HL-60/S4 treated with retinoic acid at 250 ng/mL for 4 days and 3 days (cell line): Measurements from ENCODE around the gene FOXP2.

Experiments
- in situ Hi-C: fragments of 300-500 bp; cut with MboI; formaldehyde crosslinking; loops from 2 replicates; pipeline ENCODE4 v1.7.0; 2022; ENCODE audit warnings: low sequenced_read_pairs

The FOXP2 gene

DNA sequence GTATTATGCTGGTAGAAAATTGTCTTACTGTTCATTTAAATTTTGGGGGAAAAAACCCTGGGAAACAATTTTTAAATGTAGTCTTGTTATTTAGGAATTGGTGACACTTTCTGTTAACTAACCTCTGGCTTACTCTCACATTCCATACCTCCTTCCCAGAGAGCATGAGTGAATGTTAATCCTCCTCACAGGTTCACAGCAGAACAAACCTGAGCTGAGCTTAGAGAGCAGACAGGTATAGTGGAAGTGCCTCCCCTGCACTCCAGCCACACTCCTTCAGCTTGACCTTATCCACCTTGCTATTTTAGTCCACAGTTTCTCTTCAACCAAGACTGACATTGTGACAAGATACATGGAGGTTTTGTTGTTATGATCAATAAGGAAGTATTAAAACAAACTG, 235.9 kb downstream of the FOXP2 start:
- in situ Hi-C loops = no loop called here

DNA sequence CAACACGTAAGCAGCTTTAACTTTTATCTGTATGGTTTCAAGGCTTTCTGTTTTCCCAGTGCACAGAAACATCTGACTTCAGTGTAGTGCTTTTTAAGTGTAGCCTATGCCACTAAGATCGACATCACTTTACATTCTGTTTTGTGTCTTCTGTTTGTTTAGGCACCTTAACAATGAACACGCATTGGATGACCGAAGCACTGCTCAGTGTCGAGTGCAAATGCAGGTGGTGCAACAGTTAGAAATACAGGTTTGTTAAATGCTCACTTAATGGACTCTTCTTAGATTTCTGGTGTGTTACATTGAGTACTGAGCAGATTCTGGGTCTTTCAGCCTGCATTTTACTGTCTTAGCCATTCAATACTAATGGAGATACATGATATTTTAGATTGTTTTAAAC, 237.4 kb downstream of the FOXP2 start:
- in situ Hi-C loops = no loop called here

DNA sequence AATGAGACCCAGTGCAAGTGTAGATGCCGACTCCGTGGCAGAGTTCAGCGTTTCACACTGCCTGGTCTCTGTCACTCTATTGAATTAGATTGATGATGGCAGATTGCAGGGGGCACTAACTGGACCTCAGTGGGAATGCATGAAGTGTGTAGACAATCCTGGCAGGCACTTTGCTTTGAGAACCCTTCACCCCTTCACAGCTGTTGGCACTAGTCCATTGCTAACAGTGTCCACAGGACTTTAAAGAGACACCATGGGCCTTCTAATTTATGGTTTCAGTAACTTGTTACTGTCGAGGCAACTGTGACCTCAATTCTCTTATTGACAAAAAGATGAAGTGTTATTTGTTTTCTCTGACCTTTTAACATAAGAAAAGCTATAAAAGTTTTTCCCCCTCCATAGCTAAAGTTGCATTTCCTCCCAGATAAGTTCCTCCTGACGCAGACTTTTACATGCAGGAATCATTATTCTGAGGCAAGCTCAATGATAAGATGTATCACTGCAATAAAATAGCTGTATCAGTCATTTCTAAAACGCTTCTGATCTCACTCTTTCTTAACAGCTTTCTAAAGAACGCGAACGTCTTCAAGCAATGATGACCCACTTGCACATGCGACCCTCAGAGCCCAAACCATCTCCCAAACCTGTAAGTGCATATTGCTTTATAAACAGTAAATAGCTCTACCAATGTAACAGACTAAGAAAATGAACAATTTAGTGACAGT, 238.9 kb downstream of the FOXP2 start:
- in situ Hi-C loops = no loop called here

DNA sequence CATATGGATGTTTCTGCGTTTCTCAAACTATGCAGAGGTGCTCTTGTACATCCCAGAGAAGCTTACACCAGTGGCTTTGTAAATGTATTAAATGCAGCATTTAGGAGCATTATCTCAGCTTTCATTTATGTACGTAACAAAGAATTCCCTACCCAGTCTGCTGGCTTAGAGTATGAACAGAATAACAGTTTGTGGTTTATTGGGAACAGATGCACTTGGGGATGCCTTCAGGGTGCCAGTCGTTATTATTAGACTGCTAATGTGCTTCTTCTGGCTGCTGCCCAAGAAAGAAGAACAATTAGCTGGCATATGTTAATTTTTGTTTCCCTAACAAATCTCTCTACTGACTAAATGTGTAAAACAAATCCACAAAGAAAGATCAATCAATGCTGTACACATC, 241.9 kb downstream of the FOXP2 start:
- in situ Hi-C loops = no loop called here

DNA sequence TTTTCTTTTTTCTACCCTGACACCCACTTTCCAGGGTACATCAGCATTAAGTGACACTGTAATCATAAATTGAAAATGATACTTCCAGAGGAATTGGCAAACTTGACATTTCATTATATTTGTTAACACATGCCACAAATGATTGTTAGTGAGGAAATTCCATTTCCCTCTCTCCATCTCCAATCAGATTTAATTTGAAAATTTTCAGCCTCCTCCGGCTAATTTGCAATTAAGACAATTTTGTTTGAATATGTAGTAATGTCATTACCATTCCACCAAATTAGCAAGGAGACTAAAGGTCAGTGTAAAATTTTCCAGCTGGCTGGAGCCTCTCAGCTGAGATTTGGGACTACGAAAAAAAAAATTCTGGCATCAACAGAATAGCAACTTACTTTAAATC, 242.7 kb downstream of the FOXP2 start:
- in situ Hi-C loops = no loop called here

DNA sequence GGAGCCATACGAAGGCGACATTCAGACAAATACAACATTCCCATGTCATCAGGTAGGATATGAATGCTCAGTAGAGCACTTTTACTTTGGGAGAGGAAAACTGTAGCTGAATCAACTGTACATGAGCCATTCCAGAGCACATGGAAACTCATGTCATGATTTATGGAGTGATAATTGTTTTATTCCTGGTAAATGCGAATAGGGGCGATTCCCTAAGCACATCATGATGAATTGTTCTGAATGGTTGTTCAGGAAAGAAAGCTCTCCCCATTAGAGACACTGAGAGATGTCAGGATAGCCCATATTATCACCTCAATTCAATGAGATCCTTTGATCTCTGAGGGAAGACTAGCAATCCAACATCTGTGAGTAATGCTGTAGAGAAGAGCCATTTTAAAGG, 243.6 kb downstream of the FOXP2 start:
- in situ Hi-C loops = no loop called here

DNA sequence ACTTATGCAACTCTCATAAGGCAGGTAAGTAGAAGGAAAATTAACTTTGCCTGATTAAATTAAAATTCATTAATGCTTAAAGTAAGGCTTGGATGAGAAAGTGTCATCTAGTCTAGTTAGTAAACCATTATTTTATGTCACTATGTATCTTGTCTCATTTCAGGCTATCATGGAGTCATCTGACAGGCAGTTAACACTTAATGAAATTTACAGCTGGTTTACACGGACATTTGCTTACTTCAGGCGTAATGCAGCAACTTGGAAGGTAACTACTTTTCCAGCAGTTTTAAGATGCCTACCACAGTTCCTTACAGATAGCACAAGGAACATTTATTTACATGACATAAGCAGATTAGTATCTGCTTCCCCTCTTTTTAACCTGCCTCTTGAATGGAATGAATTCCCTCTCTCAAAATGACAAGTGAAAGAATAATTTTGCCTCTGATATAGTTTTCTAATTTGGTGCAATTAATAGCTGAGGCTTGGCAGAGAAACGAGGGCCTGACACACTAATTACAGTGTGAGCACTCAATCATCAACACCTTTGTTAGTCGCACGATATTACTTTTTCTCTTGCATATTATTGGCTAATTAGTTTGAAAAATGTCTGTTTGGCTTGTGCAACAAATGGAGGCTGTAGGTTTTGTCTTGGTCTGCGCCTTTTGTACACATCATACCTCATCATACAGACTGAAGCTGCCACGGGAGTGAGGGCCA, 245.0 kb downstream of the FOXP2 start:
- in situ Hi-C loops = no loop called here

DNA sequence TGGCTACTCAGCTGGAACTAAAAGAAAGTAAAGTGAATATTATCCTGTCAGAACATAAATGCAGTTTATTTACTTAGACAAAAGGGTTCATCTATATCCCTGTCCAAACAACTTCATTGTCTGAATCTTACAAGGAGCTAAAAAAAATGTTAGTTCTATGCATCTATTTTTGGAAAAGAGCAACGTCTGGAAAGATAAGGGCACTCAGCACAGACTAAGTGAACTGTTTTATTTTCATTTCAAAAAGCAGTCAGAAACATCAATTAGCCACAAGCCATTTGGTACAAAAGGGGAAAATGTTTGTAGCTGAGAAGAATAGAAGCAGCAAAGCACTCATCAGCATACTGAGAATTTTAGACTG, 245.5 kb downstream of the FOXP2 start:
- in situ Hi-C loops = no loop called here

DNA sequence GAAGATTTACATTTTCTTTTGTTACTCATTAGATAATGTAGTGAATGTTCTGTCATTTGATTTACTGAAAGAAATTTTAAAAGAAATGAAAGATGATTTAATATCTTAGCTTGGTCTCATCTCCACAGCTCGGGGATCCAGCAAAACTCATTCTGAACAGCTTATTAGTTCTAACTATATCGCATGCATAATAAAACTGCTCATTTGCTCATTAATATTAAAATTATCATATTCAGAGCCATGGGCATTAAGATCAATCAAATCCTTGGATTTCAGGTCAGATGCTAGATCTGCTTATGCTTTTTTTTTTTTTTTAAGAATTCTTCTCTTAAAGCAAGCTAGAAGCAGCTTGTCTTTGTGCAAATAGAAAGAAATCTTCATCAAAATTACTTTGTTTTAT, 246.1 kb downstream of the FOXP2 start:
- in situ Hi-C loops = no loop called here

DNA sequence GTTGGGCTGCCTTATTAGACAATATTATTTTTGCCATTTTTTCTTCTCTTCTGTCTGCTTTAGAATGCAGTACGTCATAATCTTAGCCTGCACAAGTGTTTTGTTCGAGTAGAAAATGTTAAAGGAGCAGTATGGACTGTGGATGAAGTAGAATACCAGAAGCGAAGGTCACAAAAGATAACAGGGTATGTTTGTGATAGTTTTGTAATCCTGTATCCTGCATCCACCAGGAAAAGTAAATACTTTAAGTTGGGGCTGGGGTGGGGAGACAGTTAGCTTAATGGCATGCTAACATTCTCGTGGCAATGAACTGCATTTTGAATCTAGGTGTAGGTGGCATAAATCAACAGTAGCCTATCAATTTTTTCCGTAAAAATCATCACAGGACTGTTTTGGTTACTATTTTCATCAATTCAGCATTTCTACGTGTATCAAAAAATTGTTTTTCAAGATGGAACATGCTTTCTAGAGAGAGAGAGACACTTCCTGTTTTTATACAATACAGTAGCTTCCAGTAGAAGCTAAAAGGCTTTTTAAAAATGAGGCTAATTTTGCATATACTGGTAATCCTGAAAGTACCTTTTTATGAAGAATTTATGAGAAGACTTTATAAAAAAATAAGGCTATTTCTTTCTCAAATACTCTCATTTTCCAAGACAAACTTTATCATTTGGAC, 247.5 kb downstream of the FOXP2 start:
- in situ Hi-C loops = no loop called here

DNA sequence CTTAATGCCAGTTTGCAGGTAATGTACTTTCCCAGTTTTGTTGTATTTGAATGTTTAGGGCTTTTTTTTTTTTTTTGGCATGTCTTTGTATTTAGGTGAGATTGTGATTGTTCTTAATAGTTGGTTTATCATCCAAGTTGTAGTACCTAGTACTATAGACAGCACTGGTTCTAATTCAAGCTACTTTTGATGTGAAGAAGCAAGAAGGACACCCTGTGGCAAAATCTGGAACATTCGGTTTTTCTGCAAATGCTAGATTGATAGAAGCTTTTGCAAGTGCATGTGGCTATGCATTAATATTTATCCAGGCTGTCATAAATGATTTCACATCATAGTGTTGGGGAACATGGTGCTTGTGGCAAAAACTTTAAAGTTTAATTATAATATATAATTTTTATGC, 248.9 kb downstream of the FOXP2 start:
- in situ Hi-C loops = no loop called here

DNA sequence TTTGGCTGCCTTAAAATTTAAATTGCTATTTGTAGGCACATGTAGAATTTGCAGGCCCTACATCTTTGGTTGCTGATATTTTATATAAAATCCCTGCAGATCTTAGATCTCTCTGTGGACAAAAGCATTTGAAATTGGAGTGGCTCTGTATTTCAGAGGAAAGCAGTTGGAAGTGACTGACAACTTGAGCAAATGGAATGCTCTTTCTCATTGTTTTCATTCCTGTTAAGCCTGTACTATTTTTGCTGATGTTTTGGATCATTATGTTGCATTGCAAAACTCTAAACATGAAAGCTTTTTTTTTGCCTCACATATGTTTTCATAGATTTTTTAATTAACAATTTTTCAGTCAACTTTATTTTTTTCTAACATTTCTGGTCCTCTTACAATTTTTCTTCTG, 256.1 kb downstream of the FOXP2 start:
- in situ Hi-C loops = no loop called here

DNA sequence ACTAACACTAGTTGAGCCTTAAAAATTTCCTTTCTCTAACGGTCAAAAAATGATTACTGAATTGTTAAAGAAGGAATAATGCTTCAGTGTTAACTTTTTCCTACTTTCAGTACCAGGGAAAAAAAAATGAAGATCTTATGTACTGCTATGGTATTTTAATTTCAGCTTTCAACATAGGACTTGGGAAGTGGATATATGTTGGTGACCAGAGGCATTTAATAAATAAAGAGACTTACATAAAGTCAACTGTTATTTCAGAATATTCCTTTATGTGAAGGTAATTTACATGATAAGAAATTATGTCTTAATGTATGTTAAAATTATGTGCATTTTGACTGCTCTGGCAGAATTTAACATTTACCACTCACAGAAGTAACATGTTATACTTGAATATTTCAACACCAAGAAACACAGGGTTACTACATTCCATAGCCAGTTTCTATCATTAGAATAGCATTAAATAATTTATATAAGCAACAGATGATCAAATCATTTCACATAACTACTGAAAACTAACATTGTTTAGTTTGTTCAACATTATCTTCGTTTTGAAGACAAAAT, 257.0 kb downstream of the FOXP2 start:
- in situ Hi-C loops = no loop called here

DNA sequence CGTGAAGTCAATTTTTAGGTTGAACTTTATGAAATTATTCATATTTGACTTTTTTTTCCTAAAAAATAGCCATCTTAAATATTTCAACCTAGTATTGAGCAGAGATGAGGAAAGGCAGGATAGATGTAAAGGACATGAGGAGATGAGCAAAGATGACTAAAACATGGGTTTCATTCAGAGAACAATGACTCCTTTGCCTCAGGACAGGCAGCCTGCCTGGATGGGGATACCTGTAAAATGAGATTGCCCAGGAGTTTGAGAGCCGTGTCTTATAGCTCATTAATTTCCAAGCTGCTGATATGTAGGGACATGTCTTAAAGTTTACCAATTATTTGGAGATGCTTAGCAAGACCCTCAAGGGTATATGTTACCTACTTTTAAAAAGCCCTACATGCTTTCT, 263.5 kb downstream of the FOXP2 start:
- in situ Hi-C loops = no loop called here

DNA sequence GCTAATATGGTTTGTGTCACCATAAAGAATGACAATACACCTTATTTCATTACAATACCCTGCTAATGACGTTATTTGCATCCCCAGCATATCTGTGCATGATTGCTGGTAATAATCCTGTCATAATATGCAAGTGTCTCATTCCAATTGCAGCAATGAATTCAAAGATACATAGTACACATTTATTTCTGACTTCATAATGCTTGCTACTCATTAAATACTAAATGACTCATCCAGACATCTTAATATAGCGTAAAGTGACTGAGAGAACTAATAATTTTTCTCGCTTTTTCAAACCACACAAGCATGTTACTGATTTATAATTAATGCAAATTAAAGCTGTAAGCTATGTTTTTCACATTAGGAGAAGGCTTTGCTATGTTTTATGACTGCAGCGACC, 272.6 kb downstream of the FOXP2 start:
- in situ Hi-C loops = no loop called here

DNA sequence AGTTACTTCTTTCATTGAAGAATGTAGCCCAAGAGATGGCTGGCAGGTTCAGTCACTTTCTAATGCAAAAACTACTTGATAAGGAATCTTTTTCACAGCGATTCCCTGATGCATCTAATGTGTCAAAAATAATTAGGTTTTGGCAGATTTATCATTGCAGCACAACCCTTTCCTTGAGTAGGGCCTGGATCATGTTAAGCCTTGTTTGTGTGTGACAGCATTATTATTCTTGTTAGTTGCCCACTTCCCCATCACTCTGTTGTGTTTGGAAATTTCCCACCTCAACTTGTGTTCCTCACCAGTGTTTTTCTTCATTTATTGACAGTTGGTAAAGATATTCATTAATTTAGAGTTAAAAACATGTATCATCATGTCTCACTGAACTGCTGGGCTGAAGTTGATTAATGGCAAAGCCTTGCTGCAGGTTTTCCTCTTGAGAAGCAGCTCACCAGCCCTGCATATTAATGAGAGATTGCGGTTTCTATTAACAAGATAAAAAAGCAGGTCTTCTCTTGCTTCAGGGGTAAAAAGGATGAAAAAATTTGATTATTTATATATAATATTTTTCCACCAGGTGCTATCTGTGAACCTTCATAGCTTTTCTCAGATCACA, 273.9 kb downstream of the FOXP2 start:
- in situ Hi-C loops = no loop called here

DNA sequence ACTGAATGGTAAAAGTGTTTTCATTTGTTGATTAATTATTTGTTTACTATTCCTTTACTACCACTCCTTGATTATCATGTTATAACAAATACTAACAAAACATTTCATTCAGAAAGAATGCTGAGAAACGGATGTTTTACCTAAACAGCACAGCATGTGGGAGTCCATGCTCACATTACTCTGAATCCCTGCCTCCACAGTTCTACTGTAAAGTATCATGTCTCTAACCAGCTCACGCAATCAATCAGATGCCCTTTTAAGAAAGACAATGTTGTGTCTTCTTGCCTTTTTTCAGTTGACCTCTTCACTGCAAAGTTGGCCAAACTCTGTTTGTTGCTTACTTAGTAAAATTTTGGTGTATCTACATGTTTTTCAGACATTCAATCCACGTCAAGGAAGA, 274.8 kb downstream of the FOXP2 start:
- in situ Hi-C loops = no loop called here

DNA sequence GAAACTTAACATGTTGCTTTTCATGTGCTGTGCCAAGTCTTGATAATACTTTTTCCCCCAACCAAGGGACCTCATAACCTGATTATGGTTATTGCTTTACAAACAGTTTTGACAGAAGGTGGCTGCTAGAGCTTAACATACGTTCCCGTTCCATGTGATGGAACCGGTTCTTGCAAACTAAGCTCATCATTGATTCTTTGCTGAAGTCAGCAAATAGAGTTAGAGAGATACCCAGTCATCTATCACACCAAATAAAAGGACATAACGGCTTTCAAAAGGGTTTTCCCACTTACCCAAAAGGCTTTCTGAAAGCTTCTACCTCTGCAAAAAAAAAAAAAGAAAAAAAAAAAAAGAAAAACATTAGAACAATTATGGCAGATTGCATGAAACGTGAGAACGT, 277.0 kb downstream of the FOXP2 start:
- in situ Hi-C loops = no loop called here

DNA sequence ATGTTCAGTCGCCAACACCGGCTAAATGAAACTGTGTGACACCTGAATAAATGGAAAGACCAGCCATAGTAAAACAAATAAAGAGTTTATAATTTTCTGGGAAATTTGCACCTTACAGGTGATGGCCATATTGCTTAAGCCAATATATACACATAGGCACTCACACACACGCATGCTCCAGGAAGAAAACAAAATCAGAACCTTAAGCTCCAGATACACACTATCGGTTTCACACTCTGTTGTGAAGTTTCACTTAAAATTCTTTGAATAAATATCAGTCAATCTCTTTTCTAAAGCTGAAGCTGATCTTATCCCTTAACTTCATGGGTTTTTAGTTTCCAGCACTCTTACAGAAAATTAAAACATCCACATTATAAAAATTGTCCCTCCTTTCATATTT, 280.6 kb downstream of the FOXP2 start:
- in situ Hi-C loops = no loop called here

DNA sequence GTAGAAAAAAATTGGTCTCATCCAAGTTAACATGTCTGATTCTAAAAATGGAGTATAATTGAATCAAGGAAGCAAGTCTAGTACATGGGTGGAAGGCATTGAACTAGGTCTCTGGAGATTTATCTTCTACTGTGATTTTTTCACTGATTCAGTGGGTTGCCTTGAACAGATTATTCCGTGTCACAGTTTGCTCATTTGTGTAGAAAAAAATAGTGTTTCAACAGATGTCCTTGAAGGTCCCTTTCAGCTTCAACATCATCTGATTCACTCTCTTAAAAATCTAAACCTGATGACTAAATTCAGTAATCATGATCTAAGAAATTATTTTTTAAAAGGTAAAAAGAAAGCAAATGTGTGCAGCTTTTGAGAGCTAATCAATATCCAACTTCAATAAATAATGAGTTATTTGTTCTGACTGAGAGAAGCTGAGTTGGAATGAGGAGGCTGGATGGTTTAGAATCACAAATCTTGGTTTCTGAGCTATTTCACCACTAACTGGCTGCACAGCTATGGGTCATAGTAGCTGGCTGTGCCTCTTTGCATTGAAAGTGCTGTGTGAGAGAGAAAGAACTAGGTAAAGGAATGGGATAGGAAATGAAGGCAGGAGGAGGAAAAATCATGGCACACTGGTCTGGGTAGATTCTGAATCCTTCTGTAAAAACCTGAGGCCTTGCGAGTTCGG, 285.8 kb downstream of the FOXP2 start:
- in situ Hi-C loops = no loop called here

DNA sequence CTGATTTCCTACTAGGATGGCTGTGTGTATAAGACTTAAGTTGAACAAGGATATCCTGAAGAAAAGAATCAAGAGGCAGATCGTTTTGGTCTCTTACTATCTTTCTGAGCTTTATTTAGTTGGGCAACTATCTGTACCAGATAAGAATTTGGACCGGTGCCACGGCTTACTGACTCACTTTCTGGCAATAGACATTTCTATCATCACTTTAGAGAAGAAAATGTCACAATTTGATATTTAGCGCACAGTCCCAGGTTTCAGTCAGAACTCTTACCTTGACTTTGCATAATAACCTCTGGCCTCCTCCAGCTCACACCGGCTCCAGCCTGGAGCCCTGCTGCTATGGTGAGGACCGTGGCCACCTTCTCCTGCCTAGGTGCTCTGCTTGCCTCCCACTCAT, 289.1 kb downstream of the FOXP2 start:
- in situ Hi-C loops = no loop called here
